HepG2 (cell line): ENCODE results near the gene TCF7L2. TPM values are rescaled to one million over a fixed set of nuclear protein-coding genes. Genes with fewer than 3 reads are reported as not detected.

ENCODE experiments used
- BHLHE40 ChIP-seq: IDR thresholded peaks from 2 replicates; pipeline ENCODE4 v1.6.1; 2011; ENCODE audit warnings: low read length, improper control_type of control experiment
- CC2D1A ChIP-seq: sonication (generic); formaldehyde crosslinking; IDR thresholded peaks from 2 replicates; pipeline ENCODE4 v1.8.1; 2023; ENCODE audit warnings: mild to moderate bottlenecking, missing genetic modification reagents
- ETS1 ChIP-seq: sonication (generic); formaldehyde crosslinking; IDR thresholded peaks from 2 replicates; pipeline ENCODE4 v1.4.0; 2020; ENCODE audit warnings: missing genetic modification reagents
- GATAD2A ChIP-seq: IDR thresholded peaks from 2 replicates; pipeline ENCODE4 v1.6.1; 2016
- HOXA3 ChIP-seq: sonication (generic); formaldehyde crosslinking; IDR thresholded peaks from 2 replicates; pipeline ENCODE4 v1.5.0; 2020; ENCODE audit warnings: missing genetic modification reagents
- JDP2 ChIP-seq: sonication (generic); formaldehyde crosslinking; IDR thresholded peaks from 2 replicates; pipeline ENCODE4 v1.8.1; 2022; ENCODE audit warnings: missing genetic modification reagents, borderline replicate concordance
- KAT8 ChIP-seq: IDR thresholded peaks from 2 replicates; pipeline ENCODE4 v1.6.1; 2016; ENCODE audit warnings: missing genetic modification reagents, missing compliant biosample characterization
- MED1 ChIP-seq: sonication (generic); formaldehyde crosslinking; IDR thresholded peaks from 2 replicates; pipeline ENCODE4 v1.4.0; 2020; ENCODE audit warnings: missing genetic modification reagents
- MYC ChIP-seq: sonication (generic); formaldehyde crosslinking; IDR thresholded peaks from 2 replicates; pipeline ENCODE4 v1.9.0; 2021; ENCODE audit warnings: missing genetic modification reagents, borderline replicate concordance
- NR1H2 ChIP-seq: sonication (generic); formaldehyde crosslinking; IDR thresholded peaks from 2 replicates; pipeline ENCODE4 v1.8.1; 2022; ENCODE audit warnings: low read depth, missing genetic modification reagents, borderline replicate concordance
- NR2F6 ChIP-seq, 2 experiments: IDR thresholded peaks; 2 replicates each; pipeline ENCODE4 v1.6.1; 2016; ENCODE audit warnings: antibody characterized with exemption in 1 of 2, mild to moderate bottlenecking in 1 of 2
- SMAD9 ChIP-seq: sonication (generic); formaldehyde crosslinking; IDR thresholded peaks from 2 replicates; pipeline ENCODE4 v1.5.1; 2020; ENCODE audit warnings: mild to moderate bottlenecking, missing genetic modification reagents
- TAF15 ChIP-seq: fragments of 200-400 bp; formaldehyde crosslinking; IDR thresholded peaks from one replicate; pipeline ENCODE4 v1.6.1; 2018; ENCODE audit warnings: mild to moderate bottlenecking, low read depth, low read length; ENCODE audit not compliant: poor library complexity, severe bottlenecking
- TIGD3 ChIP-seq: sonication (generic); formaldehyde crosslinking; IDR thresholded peaks from 2 replicates; pipeline ENCODE4 v1.5.1; 2020; ENCODE audit warnings: mild to moderate bottlenecking, missing genetic modification reagents, borderline replicate concordance
- TOE1 ChIP-seq: sonication (generic); formaldehyde crosslinking; IDR thresholded peaks from 2 replicates; pipeline ENCODE4 v1.4.0; 2020; ENCODE audit warnings: mild to moderate bottlenecking, missing genetic modification reagents
- ZBED4 ChIP-seq: sonication (generic); formaldehyde crosslinking; IDR thresholded peaks from 2 replicates; pipeline ENCODE4 v1.4.0; 2020; ENCODE audit warnings: missing genetic modification reagents, borderline replicate concordance
- ZNF773 ChIP-seq: sonication (generic); formaldehyde crosslinking; IDR thresholded peaks from 2 replicates; pipeline ENCODE4 v1.4.0; 2020; ENCODE audit warnings: missing genetic modification reagents, borderline replicate concordance
- polyA plus RNA-seq, 8 experiments: library from polyadenylated mRNA; depleted of rRNA in 3 of 8; stranded (reverse) in 7 of 8; unstranded in 1 of 8; fragments of >200 nt; fragmentation: Illumina TruSeq in 4 of 8; extraction: Trizol in 4 of 8; gene quantifications; 2 replicates each; pipeline versions ENCODE4 v1.2.1 to v1.2.3, GENCODE V29; 2011 to 2016; ENCODE audit warnings: low read depth in 4 of 8, missing spikeins in 1 of 8, mixed read lengths in 1 of 8; ENCODE audit not compliant: insufficient read depth in 1 of 8
- total RNA-seq, 5 experiments: library from RNA; depleted of rRNA; stranded (reverse); fragments of >200 nt; fragmentation: Illumina TruSeq; extraction: Trizol; gene quantifications; 2 replicates each; pipeline ENCODE4 v1.2.3, GENCODE V29; 2016; ENCODE audit warnings: low read depth in 1 of 5
- TF ChIP-seq, protein P1 (sequence below): sonication (generic); formaldehyde crosslinking; IDR thresholded peaks from 2 replicates; pipeline ENCODE4 v1.4.0; 2020; ENCODE audit warnings: missing genetic modification reagents

The TCF7L2 gene
- total and polyA plus RNA-seq, 2 of the 13 experiments (the other 11 are each of a cell fraction or from before 2014, with no cell fraction given): 3.9 to 13.7 TPM

DNA sequence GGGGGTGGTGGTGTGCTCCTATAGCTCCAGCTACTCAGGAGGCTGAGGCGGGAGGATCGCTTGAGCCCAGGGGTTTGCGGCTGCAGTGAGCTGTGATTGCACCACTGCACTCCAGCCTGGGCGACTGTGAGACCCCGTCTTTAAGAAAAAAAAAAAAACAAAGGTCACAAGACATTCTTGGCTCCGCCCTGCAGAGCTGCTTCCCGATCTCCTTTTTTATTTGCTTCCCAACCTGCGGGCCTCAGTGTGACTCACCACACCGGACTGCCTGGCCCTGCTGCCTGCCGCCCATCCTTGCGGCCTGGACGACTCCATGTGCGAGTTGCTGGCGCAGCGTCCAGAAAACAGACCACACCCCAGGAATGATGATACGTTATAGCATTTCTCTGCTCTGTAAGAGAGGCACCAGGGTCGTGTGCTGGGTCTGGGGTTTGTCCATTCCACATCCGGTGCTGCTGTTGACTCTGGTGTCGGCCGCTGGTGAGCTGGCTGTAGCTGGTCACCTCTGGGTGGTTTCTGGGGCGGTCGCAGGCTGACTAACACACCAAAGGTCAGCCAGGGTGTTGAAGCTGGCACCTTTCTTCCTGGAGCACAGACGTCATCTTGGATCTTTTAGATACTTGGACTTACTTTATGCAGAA lies 123.6 kb downstream of the TCF7L2 start (continued):
- TF ChIP-seq ZBED4 (CRISPR knock-in tag) (peak; percentile 43; the same call in 1 of the 2 replicates), CC2D1A (CRISPR knock-in tag) (no peak), GATAD2A (CRISPR knock-in tag) (peak; percentile 85; the same call in 1 of the 2 replicates), NR2F6 (IDR thresholded peaks at IDR 0.05) (peak; percentile 84), NR2F6 (CRISPR knock-in tag; IDR thresholded peaks at IDR 0.05) (peak; percentile 92), MYC (CRISPR knock-in tag) (peak; percentile 86; the same call in 1 of the 2 replicates), ETS1 (CRISPR knock-in tag) (no peak), TOE1 (CRISPR knock-in tag) (no peak), KAT8 (CRISPR knock-in tag) (peak; percentile 59), JDP2 (no peak), TAF15 (no peak), SMAD9 (CRISPR knock-in tag) (no peak), NR1H2 (CRISPR knock-in tag) (no peak), ZNF773 (no peak), BHLHE40 (peak; percentile 75; the same call in 1 of the 2 replicates), MED1 (peak; percentile 86), TIGD3 (CRISPR knock-in tag) (no peak), HOXA3 (CRISPR knock-in tag) (peak; percentile 84)
- TF ChIP-seq, protein P1, sequence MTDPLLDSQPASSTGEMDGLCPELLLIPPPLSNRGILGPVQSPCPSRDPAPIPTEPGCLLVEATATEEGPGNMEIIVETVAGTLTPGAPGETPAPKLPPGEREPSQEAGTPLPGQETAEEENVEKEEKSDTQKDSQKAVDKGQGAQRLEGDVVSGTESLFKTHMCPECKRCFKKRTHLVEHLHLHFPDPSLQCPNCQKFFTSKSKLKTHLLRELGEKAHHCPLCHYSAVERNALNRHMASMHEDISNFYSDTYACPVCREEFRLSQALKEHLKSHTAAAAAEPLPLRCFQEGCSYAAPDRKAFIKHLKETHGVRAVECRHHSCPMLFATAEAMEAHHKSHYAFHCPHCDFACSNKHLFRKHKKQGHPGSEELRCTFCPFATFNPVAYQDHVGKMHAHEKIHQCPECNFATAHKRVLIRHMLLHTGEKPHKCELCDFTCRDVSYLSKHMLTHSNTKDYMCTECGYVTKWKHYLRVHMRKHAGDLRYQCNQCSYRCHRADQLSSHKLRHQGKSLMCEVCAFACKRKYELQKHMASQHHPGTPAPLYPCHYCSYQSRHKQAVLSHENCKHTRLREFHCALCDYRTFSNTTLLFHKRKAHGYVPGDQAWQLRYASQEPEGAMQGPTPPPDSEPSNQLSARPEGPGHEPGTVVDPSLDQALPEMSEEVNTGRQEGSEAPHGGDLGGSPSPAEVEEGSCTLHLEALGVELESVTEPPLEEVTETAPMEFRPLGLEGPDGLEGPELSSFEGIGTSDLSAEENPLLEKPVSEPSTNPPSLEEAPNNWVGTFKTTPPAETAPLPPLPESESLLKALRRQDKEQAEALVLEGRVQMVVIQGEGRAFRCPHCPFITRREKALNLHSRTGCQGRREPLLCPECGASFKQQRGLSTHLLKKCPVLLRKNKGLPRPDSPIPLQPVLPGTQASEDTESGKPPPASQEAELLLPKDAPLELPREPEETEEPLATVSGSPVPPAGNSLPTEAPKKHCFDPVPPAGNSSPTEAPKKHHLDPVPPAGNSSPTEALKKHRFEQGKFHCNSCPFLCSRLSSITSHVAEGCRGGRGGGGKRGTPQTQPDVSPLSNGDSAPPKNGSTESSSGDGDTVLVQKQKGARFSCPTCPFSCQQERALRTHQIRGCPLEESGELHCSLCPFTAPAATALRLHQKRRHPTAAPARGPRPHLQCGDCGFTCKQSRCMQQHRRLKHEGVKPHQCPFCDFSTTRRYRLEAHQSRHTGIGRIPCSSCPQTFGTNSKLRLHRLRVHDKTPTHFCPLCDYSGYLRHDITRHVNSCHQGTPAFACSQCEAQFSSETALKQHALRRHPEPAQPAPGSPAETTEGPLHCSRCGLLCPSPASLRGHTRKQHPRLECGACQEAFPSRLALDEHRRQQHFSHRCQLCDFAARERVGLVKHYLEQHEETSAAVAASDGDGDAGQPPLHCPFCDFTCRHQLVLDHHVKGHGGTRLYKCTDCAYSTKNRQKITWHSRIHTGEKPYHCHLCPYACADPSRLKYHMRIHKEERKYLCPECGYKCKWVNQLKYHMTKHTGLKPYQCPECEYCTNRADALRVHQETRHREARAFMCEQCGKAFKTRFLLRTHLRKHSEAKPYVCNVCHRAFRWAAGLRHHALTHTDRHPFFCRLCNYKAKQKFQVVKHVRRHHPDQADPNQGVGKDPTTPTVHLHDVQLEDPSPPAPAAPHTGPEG (CRISPR knock-in tag): no peak
